ENCODE data around the gene PLA2G2C.

GRCh38 chr1:20172033-20172590, 14.2 kb downstream of the PLA2G2C start:
- TF ChIP-seq EZH2 (IDR thresholded peaks at IDR 0.05; ENCODE audit: borderline replicate concordance, low read depth, low read length, severe bottlenecking) (no peak), CTCF (IDR thresholded peaks at IDR 0.05; ENCODE audit: borderline replicate concordance, extremely low read depth, low read length, poor library complexity, severe bottlenecking) (no peak)
